A204.1 (cell line): Measurements from ENCODE around the gene PLOD3.
A peak's percentile ranks its signal among the peaks of the same experiment; 100 is the strongest.
"Not testable (repeated sequence)": the region's sequence is repeated elsewhere in the genome, so short reads cannot be mapped to it uniquely, and the experiment has no call there.

ENCODE experiments used
- FAIRE-seq: peaks from 2 replicates; lab custom pipeline; 2012; peaks lifted over from hg19 to GRCh38; lab: Jason Lieb, UNC

Gene PLOD3

DNA sequence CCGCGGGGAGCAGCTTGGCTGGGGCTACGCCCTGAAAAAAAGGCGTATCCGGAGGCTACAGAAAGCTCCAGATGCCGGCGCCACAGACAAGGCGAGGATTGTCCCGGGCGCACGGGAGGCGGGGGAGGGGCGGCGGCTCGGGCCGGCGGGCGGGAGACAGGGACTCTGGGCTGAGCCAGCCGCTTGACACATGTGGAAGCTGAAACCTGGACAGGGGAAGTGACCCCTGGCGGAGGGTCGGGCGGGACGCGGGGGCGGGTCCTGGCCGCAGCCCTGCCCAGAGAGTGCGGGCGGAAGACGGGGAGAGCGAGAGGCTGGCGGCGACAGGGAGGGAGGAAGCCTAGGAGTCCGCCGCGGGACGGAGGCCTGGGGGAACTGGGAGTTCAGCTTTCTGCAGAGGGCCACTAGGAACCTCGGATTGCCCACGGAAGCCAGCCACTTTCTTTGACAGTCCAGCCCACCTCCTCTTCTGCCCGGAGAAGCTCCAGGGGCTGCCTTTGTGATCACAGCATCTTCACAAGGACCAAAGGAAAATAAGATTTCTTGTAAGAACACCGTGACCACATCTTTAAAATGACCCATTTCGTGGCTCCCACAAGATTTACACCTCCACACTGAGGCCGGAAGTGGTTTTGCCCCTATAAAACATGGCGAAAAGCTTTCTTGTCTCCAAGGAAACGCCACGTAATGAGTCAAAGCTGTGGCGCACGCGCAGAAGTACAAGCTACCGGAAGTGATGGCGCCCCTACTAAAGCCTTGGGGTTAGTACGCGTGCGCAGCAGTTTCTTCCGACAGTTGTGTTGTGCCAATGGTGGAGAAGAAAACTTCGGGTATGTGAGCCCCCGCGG, at the start of gene PLOD3, which contains the start of gene ZNHIT1:
PLOD3 (minus strand) TSS at position 194 of the 848 bp plus-strand sequence. CDS start 307 bp downstream, outside the sequence.
ZNHIT1 (plus strand) TSS at position 778 of the 848 bp plus-strand sequence; CDS start at position 809, 31 bp downstream.
- FAIRE-seq = peak; percentile 99

DNA sequence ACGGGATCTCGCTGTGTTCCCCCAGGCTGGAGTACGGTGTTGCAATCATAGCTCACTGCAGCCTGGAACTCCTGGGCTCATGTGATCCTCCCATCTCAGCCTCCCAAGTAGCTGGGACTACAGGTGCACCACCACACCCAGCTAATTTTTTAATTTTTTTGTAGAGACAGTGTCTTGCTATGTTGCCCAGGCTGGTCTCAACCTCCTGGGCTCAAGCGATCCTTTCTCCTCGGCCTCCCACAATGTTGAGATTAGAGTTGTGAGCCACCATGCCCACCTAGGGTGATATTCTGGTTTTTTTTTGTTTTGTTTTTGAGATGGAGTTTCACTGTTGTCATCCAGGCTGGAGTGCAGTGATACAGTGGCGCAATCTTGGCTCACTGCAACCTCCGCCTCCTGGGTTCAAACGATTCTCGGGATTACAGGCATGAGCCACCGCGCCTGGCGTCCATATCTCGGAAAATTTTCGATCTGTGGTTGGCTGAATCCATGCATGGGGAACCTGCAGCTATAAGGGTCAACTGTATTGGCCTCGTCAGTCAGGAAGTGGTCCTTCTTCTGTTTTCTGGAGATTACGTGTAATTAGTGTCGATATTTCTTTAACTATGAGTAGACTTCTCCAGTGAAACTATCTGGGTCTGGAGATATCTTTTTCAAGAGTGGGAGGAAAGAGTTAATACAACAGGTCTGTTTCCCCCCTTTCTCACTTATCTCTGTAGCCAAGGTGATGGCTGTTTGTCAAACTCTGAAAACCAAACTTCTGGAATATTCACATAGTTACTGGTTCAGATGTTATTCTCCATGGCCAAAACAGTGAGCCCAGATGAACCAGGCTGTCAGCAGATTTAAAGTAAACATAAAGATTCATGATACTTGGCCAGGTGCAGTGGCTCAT, 48.5 kb upstream of the PLOD3 start:
- no peak for FAIRE-seq

GRCh38 chr7:101264102-101264706, 46.8 kb upstream of the PLOD3 start:
- FAIRE-seq = not testable (repeated sequence)

- FAIRE-seq = no peak
Observed at GRCh38 chr7:101258243-101258731, 40.9 kb upstream of the PLOD3 start.

DNA sequence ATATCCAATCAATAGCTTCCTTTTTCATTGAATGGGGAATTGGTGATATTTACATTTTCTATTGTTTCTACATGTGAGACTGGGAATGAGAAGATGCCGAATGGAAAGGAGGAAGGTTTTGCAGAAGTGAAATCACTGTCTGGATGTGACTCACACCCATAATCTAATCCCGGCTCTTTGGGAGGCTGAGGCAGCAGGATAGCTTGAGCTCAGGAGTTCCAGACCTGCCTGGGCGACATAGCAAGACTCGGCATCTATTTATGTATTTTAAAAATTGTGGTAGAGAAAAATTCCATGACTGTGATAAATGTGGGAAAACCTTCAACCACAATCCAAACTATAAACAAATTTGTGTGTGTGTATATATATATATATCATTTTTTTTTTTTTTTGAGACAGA, 38.4 kb upstream of the PLOD3 start:
- no peak for FAIRE-seq

GRCh38 chr7:101253199-101253598, 35.8 kb upstream of the PLOD3 start:
- FAIRE-seq = not testable (repeated sequence)

GRCh38 chr7:101251871-101252659, 34.7 kb upstream of the PLOD3 start:
- peak; percentile 99 for FAIRE-seq

GRCh38 chr7:101250324-101250723, 32.9 kb upstream of the PLOD3 start:
- FAIRE-seq = no peak

GRCh38 chr7:101248276-101248675, 30.9 kb upstream of the PLOD3 start:
- no peak for FAIRE-seq

- no peak for FAIRE-seq
Observed at GRCh38 chr7:101245147-101245668, 27.8 kb upstream of the PLOD3 start.

DNA sequence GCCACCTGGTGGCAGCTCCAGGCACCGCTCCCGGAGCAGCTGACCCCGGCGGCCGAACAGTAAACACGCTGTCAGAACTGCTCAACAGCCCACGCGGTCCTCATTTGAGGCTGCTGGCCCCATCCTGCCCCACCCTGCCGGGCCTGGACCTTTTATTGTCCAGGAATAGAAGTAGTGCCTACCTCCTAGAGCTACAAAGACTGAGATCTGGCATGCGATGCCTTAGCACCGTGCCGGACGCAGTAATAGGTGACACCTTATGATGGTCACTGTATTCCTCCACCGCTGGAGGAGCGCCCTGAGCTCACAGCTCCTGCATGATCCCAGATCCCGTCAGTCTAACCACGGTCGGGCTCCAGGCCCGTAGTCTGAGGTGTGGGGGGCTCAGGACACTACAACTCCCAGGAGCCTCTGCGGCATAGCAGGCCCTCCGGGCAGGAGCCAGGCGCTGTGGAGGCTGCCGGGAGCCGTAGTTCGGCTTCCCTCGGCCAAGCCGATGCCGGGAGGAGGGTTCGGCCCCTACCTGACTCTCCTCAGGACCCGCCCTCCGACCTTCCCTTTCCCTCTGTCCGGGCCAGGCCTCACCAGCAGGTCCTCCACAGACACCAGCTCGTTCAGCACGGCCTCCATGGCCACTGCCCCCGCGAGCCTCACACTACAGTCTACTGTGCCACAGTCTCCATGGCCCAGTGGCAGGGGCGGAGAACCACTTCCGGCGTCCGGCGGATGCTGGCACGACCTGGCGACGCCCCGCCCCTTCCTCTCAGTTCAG, 27.2 kb upstream of the PLOD3 start, which contains the start of gene FIS1:
FIS1 (minus strand) TSS at position 707 of the 772 bp plus-strand sequence; CDS start at position 630, 77 bp downstream.
- no peak for FAIRE-seq

DNA sequence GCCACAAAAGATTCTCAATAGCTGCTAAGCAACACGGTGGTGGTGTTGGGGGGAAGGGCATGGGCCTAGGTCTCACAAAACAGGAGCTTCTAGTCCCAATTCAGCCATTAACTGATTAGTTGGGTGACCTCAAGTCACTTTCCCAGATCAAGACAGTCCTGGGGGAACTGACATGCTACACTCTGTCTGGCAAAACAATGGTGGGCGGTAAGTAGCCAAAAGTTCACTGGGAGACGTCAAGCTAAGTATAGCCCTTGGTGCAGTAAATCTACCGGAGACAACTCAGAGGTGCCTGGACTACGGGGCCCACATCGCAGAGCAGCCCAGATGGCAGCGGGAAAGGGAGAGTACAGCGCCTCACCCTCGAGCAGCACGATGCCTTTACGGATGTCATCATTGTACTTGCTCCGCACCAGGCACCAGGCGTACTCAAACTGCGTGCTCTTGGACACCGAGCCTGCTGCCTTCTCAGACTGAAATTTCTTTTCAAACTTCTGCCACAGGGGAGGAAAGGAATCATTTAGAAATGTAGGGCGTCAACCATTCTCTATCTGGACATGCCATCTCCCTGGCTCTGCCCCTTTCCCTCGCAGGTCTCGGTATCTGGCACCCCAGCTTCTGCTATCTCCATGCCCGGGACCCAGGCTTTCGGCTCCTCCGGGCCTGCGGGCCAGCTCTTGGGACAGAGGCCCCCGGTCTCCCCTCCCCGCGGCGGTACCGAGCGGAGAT, 26.4 kb upstream of the PLOD3 start:
- no peak for FAIRE-seq

- no peak for FAIRE-seq
Observed at GRCh38 chr7:101241443-101242349, 24.3 kb upstream of the PLOD3 start.

GRCh38 chr7:101241015-101241363, 23.6 kb upstream of the PLOD3 start:
- no peak for FAIRE-seq

DNA sequence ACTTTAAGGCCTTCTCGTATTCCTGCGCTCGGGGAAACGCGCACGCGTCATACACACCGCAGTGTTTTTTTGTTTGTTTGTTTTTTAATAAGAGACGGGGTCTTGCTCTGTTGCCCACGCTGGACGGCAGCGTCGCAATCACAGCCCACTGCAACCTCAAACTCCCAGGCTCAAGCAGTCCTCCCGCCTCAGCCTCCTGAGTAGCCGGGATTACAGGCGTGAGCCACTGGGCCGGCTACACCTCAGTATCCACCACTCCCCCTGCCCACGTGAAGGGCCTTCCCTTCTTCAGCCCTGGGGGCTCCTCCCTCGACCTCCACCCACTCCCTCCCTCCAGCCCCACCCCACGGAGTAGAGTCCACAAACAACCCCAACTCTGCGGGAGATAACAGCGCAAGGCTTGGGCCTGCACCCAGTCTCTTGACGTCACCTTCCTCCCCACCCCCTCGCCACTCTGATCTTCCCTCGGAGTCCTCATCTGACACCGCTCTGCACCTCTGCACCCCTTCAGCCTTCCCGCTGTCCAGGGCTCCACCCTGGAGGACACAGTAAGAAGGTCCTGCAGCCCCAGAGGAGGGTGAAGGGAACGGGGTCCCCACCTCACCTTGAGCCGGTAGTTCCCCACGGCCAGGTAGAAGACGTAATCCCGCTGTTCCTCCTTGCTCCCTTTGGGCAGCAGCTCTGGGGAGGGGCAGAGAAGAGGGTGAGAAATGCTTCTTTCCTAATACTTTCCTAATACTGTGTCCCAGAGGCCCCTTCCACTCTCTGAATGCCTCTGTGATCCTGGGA, 23.0 kb upstream of the PLOD3 start:
- no peak for FAIRE-seq

DNA sequence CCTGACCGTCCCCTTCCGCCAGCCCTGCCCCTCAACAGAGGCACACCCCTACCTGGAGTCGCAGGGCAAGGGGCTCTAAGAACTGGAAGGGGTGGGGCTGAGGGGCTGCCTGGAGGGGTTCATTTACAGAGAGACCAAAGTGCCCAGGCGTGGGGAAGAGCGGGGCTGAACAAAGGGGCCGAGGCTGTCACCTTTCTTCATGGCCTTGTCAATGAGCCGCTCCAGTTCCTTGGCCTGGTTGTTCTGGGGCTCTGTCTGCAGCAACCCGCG, 22.5 kb upstream of the PLOD3 start:
- no peak for FAIRE-seq

- FAIRE-seq = no peak
Observed at GRCh38 chr7:101239191-101239950, 22.0 kb upstream of the PLOD3 start.
